HG02678 (cell line): ENCODE measurements around the gene GNG11.
"Not testable (repeated sequence)": the region's sequence is repeated elsewhere in the genome, so short reads cannot be mapped to it uniquely, and the experiment has no call there.

Experiments used
- ATAC-seq: cut with Tn5 transposase; IDR thresholded peaks from one replicate; pipeline ENCODE4 v1.9.1; 2021; ENCODE audit warnings: mild to moderate bottlenecking, moderate library complexity; ENCODE audit not compliant: unreplicated experiment

The GNG11 gene

GRCh38 chr7:93911242-93911641, 10.3 kb upstream of the GNG11 start:
- not testable (repeated sequence) for ATAC-seq

- peak; percentile 43 for ATAC-seq
Observed at GRCh38 chr7:93911661-93912060, 9.9 kb upstream of the GNG11 start.

GRCh38 chr7:93913197-93913596, 8.3 kb upstream of the GNG11 start:
- ATAC-seq = no peak

- no peak for ATAC-seq
Observed at GRCh38 chr7:93914581-93915066, 6.9 kb upstream of the GNG11 start.

GRCh38 chr7:93915206-93915842, 6.2 kb upstream of the GNG11 start:
- ATAC-seq = not testable (repeated sequence)

GRCh38 chr7:93915888-93916287, 5.6 kb upstream of the GNG11 start:
- ATAC-seq = not testable (repeated sequence)

GRCh38 chr7:93916315-93916714, 5.2 kb upstream of the GNG11 start:
- ATAC-seq = not testable (repeated sequence)

- ATAC-seq = no peak
Observed at GRCh38 chr7:93920496-93921182, 896 bp upstream of the GNG11 start.

GRCh38 chr7:93921186-93921585, 349 bp upstream of the GNG11 start:
- no peak for ATAC-seq

- ATAC-seq = no peak
Observed at GRCh38 chr7:93923296-93923695, 1.8 kb downstream of the GNG11 start.

- no peak for ATAC-seq
Observed at GRCh38 chr7:93923942-93924341, 2.4 kb downstream of the GNG11 start.

GRCh38 chr7:93926800-93927199, 5.3 kb downstream of the GNG11 start:
- no peak for ATAC-seq

GRCh38 chr7:93927585-93927984, 6.0 kb downstream of the GNG11 start:
- no peak for ATAC-seq

- no peak for ATAC-seq
Observed at GRCh38 chr7:93931655-93932054, 10.1 kb downstream of the GNG11 start.

- ATAC-seq = no peak
Observed at GRCh38 chr7:93933156-93933555, 11.6 kb downstream of the GNG11 start.

GRCh38 chr7:93935102-93935501, 13.6 kb downstream of the GNG11 start:
- ATAC-seq = no peak

GRCh38 chr7:93937818-93938217, 16.3 kb downstream of the GNG11 start:
- no peak for ATAC-seq

- no peak for ATAC-seq
Observed at GRCh38 chr7:93938293-93938692, 16.8 kb downstream of the GNG11 start.

- ATAC-seq = no peak
Observed at GRCh38 chr7:93941945-93942344, 20.4 kb downstream of the GNG11 start.

- ATAC-seq = no peak
Observed at GRCh38 chr7:93943816-93944540, 22.4 kb downstream of the GNG11 start.

GRCh38 chr7:93944673-93945072, 23.1 kb downstream of the GNG11 start:
- ATAC-seq = no peak

- no peak for ATAC-seq
Observed at GRCh38 chr7:93945083-93945482, 23.5 kb downstream of the GNG11 start.
